Testis (tissue), 2 donors: ENCODE data around the gene HTR3B.

Experiments used
- CTCF ChIP-seq, 3 experiments: fragments of 450-650 bp in 2 of 3; fragments of 200-600 bp in 1 of 3; sonication (generic) in 1 of 3; IDR thresholded peaks; one replicate each; pipeline ENCODE4 v1.5.1; 2016 to 2019; ENCODE audit warnings: antibody characterized with exemption in 3 of 3, mild to moderate bottlenecking in 2 of 3, moderate library complexity in 1 of 3
- POLR2A ChIP-seq: fragments of 450-650 bp; IDR thresholded peaks from one replicate; pipeline ENCODE4 v1.6.1; 2017; ENCODE audit warnings: antibody characterized with exemption, mild to moderate bottlenecking, moderate library complexity

GRCh38 chr11:113960702-113961330 lies 56.2 kb downstream of the HTR3B start:
- TF ChIP-seq CTCF (IDR thresholded peaks at IDR 0.05) (no peak), POLR2A (no peak)
